Testis (tissue), 3 donors: Measurements from ENCODE around the gene CLDN14. TPM values are rescaled to one million over a fixed set of nuclear protein-coding genes. Genes with fewer than 3 reads are reported as not detected.
A peak's percentile ranks its signal among the peaks of the same experiment; 100 is the strongest.

Source experiments
- DNase-seq: peaks from one replicate; pipeline ENCODE4 v3.0.0-alpha.2; 2019
- H3K27ac ChIP-seq, 2 donors: fragments of 200-600 bp; sonication (generic); one replicate each; pipeline ENCODE4 v1.5.1; 2019
- H3K27me3 ChIP-seq: fragments of 200-600 bp; sonication (generic); one replicate; pipeline ENCODE4 v1.5.1; 2019
- H3K36me3 ChIP-seq: fragments of 200-600 bp; sonication (generic); one replicate; pipeline ENCODE4 v1.5.1; 2017; ENCODE audit warnings: low read depth; ENCODE audit errors: missing control alignments
- H3K4me1 ChIP-seq: fragments of 200-600 bp; sonication (generic); one replicate; pipeline ENCODE4 v1.5.1; 2019
- H3K4me3 ChIP-seq, 2 donors: fragments of 200-600 bp; sonication (generic); one replicate each; pipeline ENCODE4 v1.5.1; 2017 to 2019
- H3K9me3 ChIP-seq: fragments of 200-600 bp; sonication (generic); one replicate; pipeline ENCODE4 v1.5.1; 2017
- CTCF ChIP-seq, 3 experiments: fragments of 450-650 bp in 2 of 3; fragments of 200-600 bp in 1 of 3; sonication (generic) in 1 of 3; IDR thresholded peaks; one replicate each; pipeline ENCODE4 v1.5.1; 2016 to 2019; ENCODE audit warnings: antibody characterized with exemption in 3 of 3, mild to moderate bottlenecking in 2 of 3, moderate library complexity in 1 of 3
- POLR2A ChIP-seq: fragments of 450-650 bp; IDR thresholded peaks from one replicate; pipeline ENCODE4 v1.6.1; 2017; ENCODE audit warnings: antibody characterized with exemption, mild to moderate bottlenecking, moderate library complexity
- WGBS, 2 donors: methylation state at CpG; one replicate each; pipeline ENCODE4 v1.1.5; 2018; 5-methylcytosine and 5-hydroxymethylcytosine counted together
- intact Hi-C: fragments of 100-400 bp; cut with DNase I; formaldehyde crosslinking; loops from one replicate; pipeline ENCODE4 v1.15.1; 2023; ENCODE audit warnings: low total_unique reads
- polyA plus RNA-seq: library from polyadenylated mRNA; stranded (reverse); fragments of 350-450 nt; fragmentation: Illumina TruSeq; extraction: RNeasy Lipid Tissue Mini Kit (QIAGEN cat#74804); gene quantifications from one replicate; pipeline ENCODE4 v1.2.3, GENCODE V29; 2014; ENCODE audit warnings: low read depth, low replicate concordance; ENCODE audit not compliant: insufficient read depth
- total RNA-seq, 2 donors: library from RNA; depleted of rRNA; stranded (reverse); fragments of >200 nt; gene quantifications; one replicate each; pipeline ENCODE4 v1.2.3, GENCODE V29; 2016

The CLDN14 gene
- total and polyA plus RNA-seq, 3 donors from 2014 or later = 0.31 to 0.96 (median 0.31) TPM

DNA sequence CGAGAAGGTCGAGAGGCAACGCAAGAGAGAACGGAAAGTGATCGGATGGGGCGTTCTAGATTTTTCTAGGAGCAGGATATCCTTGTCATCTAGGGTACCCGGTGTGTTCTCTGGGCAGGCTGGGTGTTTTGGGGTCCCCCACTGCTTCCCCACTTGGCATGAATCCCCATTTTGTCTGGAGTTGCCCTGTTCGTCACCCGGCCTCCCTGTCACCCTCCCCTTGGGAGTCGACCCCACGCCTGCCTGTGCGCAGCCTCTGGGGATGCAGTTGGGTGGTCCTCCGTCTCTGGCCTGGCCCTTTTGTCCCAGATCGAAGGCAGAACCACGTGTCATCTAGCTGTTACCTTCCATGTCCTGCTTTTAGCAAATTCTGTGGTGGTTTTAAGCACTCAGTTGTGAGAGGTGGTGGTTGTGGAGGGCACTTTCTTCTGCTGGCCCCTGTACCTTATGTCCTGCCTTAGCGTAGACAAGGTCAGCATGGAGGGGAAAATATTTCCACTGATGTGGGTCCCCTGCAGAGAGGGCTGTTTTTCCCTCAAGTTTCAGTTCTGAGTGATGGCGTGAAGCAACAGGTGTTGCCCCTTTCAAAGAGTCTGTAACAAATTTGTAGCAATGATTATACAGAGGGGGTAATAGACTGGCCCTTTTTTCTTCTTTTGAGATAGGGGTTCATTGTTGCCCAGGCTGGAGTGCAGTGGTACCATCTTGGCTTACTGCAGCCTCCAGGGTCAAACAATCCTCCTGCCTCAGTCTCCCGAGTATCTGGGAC, 59.2 kb downstream of the CLDN14 start:
- Histone ChIP-seq H3K36me3 (no peaks in the 10 kb centered on the region), H3K4me3 (no peak overlapping the region), H3K27me3 (no peaks in the 10 kb centered on the region), H3K27ac (no peak overlapping the region), H3K9me3 (no peaks in the 10 kb centered on the region), H3K4me1 (no peaks in the 10 kb centered on the region)
- 90 to 91% methylated on average over 17 to 18 of the region's 18 CpGs for WGBS, 2 donors
- intact Hi-C loops = no loop called here
- DNase-seq = no peak
- no peak for TF ChIP-seq CTCF (IDR thresholded peaks at IDR 0.05)
- TF ChIP-seq POLR2A = no peak

- H3K4me3 ChIP-seq = no peak overlapping the region
- intact Hi-C loops = no loop called here
These were observed 59.9 kb downstream of the CLDN14 start for GRCh38 chr21:36419996-36420395.

DNA sequence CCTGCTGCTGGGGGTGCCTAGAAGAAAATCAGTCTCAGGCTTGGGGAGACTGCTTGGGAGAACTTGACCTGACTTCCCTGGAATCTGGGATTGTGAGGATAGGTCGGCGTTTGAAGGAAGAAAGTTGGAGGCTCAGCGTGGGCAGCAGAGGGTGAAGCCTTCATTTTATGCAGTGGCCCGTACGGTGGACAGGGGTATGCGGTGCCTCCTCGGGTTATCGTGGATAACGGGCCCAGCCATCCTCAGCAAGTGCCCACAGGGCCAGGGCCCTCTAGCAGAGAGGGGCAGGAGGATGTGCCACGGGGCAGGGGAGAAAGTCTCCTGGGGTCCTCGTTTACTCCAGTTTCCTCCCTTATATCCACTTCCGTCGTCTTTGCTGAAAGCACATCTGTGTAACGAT, 60.7 kb downstream of the CLDN14 start:
- Histone ChIP-seq H3K27me3 (no peaks in the 10 kb centered on the region), H3K27ac (no peak overlapping the region), H3K9me3 (no peaks in the 10 kb centered on the region), H3K36me3 (no peaks in the 10 kb centered on the region), H3K4me1 (no peaks in the 10 kb centered on the region), H3K4me3 (no peak overlapping the region)
- no peak for DNase-seq
- WGBS, 2 donors = 86 to 92% methylated on average over 14 of the region's 14 CpGs
- no peak for TF ChIP-seq CTCF (IDR thresholded peaks at IDR 0.05)
- intact Hi-C loops = no loop called here

More at GRCh38 chr21:36419996-36420395, 59.9 kb downstream of the CLDN14 start:
- Histone ChIP-seq H3K27ac (no peak overlapping the region), H3K27me3 (no peaks in the 10 kb centered on the region), H3K4me1 (no peaks in the 10 kb centered on the region), H3K36me3 (no peaks in the 10 kb centered on the region), H3K9me3 (no peaks in the 10 kb centered on the region)
- peak; percentile 86 for DNase-seq
- peak; percentile 58 to 81 (median 80) for TF ChIP-seq CTCF (IDR thresholded peaks at IDR 0.05)
- no peak for TF ChIP-seq POLR2A
- WGBS, 2 donors = 19 to 32% methylated on average over 8 of the region's 8 CpGs

DNA sequence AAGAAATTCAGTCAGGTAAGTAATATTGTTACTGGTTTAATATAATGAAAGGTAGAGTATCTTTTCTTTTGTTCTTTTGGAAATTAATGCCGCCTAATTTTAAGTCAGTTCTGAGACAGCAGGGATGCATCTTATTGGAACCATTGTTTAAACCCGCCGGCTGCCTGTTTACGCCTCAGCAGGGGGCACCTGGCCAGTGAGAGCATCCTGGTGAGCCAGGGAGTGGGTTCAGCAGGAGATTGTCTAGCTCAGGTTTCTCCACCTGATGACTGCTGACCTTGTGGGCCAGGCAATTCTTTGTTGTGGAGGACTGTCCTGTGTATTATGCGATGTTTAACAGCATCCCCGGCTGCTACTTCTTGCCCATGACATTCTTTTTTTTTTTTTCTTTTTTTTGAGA, 64.5 kb downstream of the CLDN14 start:
- intact Hi-C loops = no loop called here
- 86 to 93% methylated on average over 6 of the region's 6 CpGs for WGBS, 2 donors
- no peak overlapping the region for H3K4me3 ChIP-seq

More for the DNA sequence above, 64.5 kb downstream of the CLDN14 start:
- Histone ChIP-seq H3K27me3 (no peaks in the 10 kb centered on the region), H3K4me1 (no peaks in the 10 kb centered on the region), H3K36me3 (no peaks in the 10 kb centered on the region), H3K27ac (no peak overlapping the region), H3K9me3 (no peaks in the 10 kb centered on the region)
- no peak for DNase-seq
- TF ChIP-seq POLR2A (no peak), CTCF (IDR thresholded peaks at IDR 0.05) (no peak)
